Measurements from ENCODE around the gene ACOT13. TPM values are rescaled to one million over a fixed set of nuclear protein-coding genes. Genes with fewer than 3 reads are reported as not detected.

Gene ACOT13
- polyA plus RNA-seq, 3 donors: 1.7 to 20.1 (median 14.5) TPM

GRCh38 chr6:24718449-24719124 lies 51.7 kb downstream of the ACOT13 start:
- no CpG with 5 or more reads among the region's 8 CpGs for WGBS (ENCODE audit: insufficient coverage)
- Mint-ChIP-seq H3K36me3 (peaks cover 50% of the 10 kb centered on the region in 2 donors), H3K9me3 (peaks cover 0 to 2% (median 0%) of the 10 kb centered on the region in 7 donors), H3K4me3 (peak overlapping the region; percentile 95 to 99), H3K27me3 (ENCODE audit: low read depth in 3 of 3) (peaks cover 1 to 2% (median 1%) of the 10 kb centered on the region in 3 donors), H3K27ac (peak overlapping the region; percentile 96 to 100 (median 99)), H3K4me1 (peaks cover 49% of the 10 kb centered on the region)
- peak overlapping the region in 1 of 2 donors; percentile 96 for H3K27ac ChIP-seq (ENCODE audit: low read depth in 1 of 2, low read length in 2 of 2)
- H3K36me3 ChIP-seq (replicated peaks in 1 of 2; ENCODE audit: control insufficient read depth in 1 of 2, insufficient read depth in 2 of 2, low read length in 2 of 2): peaks cover 28 to 40% of the 10 kb centered on the region in 2 donors
- no peak for DNase-seq
- H3K9ac ChIP-seq (ENCODE audit: insufficient read depth, low read length, poor library complexity, severe bottlenecking): peak overlapping the region; percentile 98
- H3K4me1 ChIP-seq (ENCODE audit: control insufficient read depth in 1 of 2, insufficient read depth in 2 of 2, low read length in 2 of 2): peaks cover 40 to 54% of the 10 kb centered on the region in 2 donors
- H3K4me2 ChIP-seq (replicated peaks; ENCODE audit: extremely low read depth, low read length, poor library complexity, severe bottlenecking): peak overlapping the region; percentile 88
- no peak for TF ChIP-seq CTCF (IDR thresholded peaks at IDR 0.05)
- H3K9me3 ChIP-seq (replicated peaks in 1 of 2; ENCODE audit: control insufficient read depth in 1 of 2, insufficient read depth in 1 of 2, low read length in 2 of 2): no peaks in the 10 kb centered on the region
- no peak overlapping the region for H2AFZ ChIP-seq (ENCODE audit: insufficient read depth, low read depth, low read length, poor library complexity, severe bottlenecking)
- H3K4me3 ChIP-seq (replicated peaks in 1 of 3; ENCODE audit: low read depth in 2 of 3, low read length in 3 of 3): peak overlapping the region; percentile 84 to 99 (median 92)
- intact Hi-C loops (cut with micrococcal nuclease): loop anchor here in 1 of 2 donors (2.0 kb wide), 1 partner anchor 56 kb away; the partner anchor contains the start of gene GMNN
- H4K20me1 ChIP-seq (ENCODE audit: insufficient read depth, low read length): peaks cover 57% of the 10 kb centered on the region
- H3K79me2 ChIP-seq (ENCODE audit: insufficient read depth, low read length): peaks cover 70% of the 10 kb centered on the region
- H3K27me3 ChIP-seq (ENCODE audit: control insufficient read depth in 2 of 2, insufficient read depth in 2 of 2, low read length in 2 of 2): no peaks in the 10 kb centered on the region

- Histone ChIP-seq H4K20me1 (ENCODE audit: insufficient read depth, low read length) (peaks cover 50% of the 10 kb centered on the region), H3K4me1 (ENCODE audit: control insufficient read depth in 1 of 2, insufficient read depth in 2 of 2, low read length in 2 of 2) (peaks cover 40 to 54% of the 10 kb centered on the region in 2 donors), H3K79me2 (ENCODE audit: insufficient read depth, low read length) (peaks cover 63% of the 10 kb centered on the region), H3K36me3 (replicated peaks in 1 of 2; ENCODE audit: control insufficient read depth in 1 of 2, insufficient read depth in 2 of 2, low read length in 2 of 2) (peaks cover 20 to 32% of the 10 kb centered on the region in 2 donors), H3K27me3 (ENCODE audit: control insufficient read depth in 2 of 2, insufficient read depth in 2 of 2, low read length in 2 of 2) (no peaks in the 10 kb centered on the region), H3K9ac (ENCODE audit: insufficient read depth, low read length, poor library complexity, severe bottlenecking) (peak within 1 kb of the TSS; percentile 98), H3K4me3 (replicated peaks in 1 of 3; ENCODE audit: low read depth in 2 of 3, low read length in 3 of 3) (peak within 1 kb of the TSS; percentile 84 to 99 (median 92)), H3K9me3 (replicated peaks in 1 of 2; ENCODE audit: control insufficient read depth in 1 of 2, insufficient read depth in 1 of 2, low read length in 2 of 2) (no peaks in the 10 kb centered on the region), H2AFZ (ENCODE audit: insufficient read depth, low read depth, low read length, poor library complexity, severe bottlenecking) (no peak within 1 kb of the TSS), H3K4me2 (replicated peaks; ENCODE audit: extremely low read depth, low read length, poor library complexity, severe bottlenecking) (peak within 1 kb of the TSS; percentile 88), H3K27ac (ENCODE audit: low read depth in 1 of 2, low read length in 2 of 2) (peak within 1 kb of the TSS; percentile 96 to 100)
- Mint-ChIP-seq H3K36me3 (peaks cover 42 to 43% of the 10 kb centered on the region in 2 donors), H3K9me3 (peaks cover 0 to 2% (median 0%) of the 10 kb centered on the region in 7 donors), H3K4me1 (peaks cover 46% of the 10 kb centered on the region), H3K4me3 (peak within 1 kb of the TSS; percentile 95 to 99), H3K27ac (peak within 1 kb of the TSS; percentile 96 to 100 (median 99)), H3K27me3 (ENCODE audit: low read depth in 3 of 3) (peaks cover 1 to 2% (median 1%) of the 10 kb centered on the region in 3 donors)
- DNase-seq: peak; percentile 66 to 74 (median 73)
- intact Hi-C loops (cut with micrococcal nuclease): loop anchor here in 1 of 2 donors (2.0 kb wide), 1 partner anchor 55 kb away; the partner anchor contains the start of gene GMNN
- TF ChIP-seq CTCF (IDR thresholded peaks at IDR 0.05): no peak
- WGBS (ENCODE audit: insufficient coverage): 0% methylated on average over 2 of the region's 25 CpGs
Observed at GRCh38 chr6:24719125-24719971, 52.5 kb downstream of the ACOT13 start, which contains the start of gene C6orf62. TSS of gene C6orf62 (minus strand) at chr6:24719154. CDS start at chr6:24718668, 486 bp downstream.

Measured in CD14-positive monocyte (primary cell).